Smooth muscle cell (in vitro differentiated cells): ENCODE measurements around the gene SDR39U1. TPM values are rescaled to one million over a fixed set of nuclear protein-coding genes. Genes with fewer than 3 reads are reported as not detected.

Experiments used
- DNase-seq: peaks from one replicate; lab custom pipeline; 2025; ENCODE audit not compliant: unreplicated experiment; lab: John Stamatoyannopoulos, UW
- H2AFZ ChIP-seq: fragments of 200-600 bp; sonication (generic); 2 replicates; pipeline ENCODE4 v1.6.0; 2016; ENCODE audit warnings: antibody characterized with exemption, low read depth, mild to moderate bottlenecking
- H3F3A ChIP-seq: fragments of 200-600 bp; sonication (generic); 2 replicates; pipeline ENCODE4 v1.6.0; 2017; ENCODE audit warnings: antibody characterized with exemption, low read depth
- H3K27ac ChIP-seq: fragments of 200-600 bp; sonication (generic); 2 replicates; pipeline ENCODE4 v1.5.1; 2016; ENCODE audit warnings: low read depth, mild to moderate bottlenecking
- H3K27me3 ChIP-seq: fragments of 200-600 bp; sonication (generic); 2 replicates; pipeline ENCODE4 v1.6.1; 2016; ENCODE audit warnings: low read depth, mild to moderate bottlenecking
- H3K36me3 ChIP-seq: fragments of 200-600 bp; sonication (generic); 2 replicates; pipeline ENCODE4 v1.5.1; 2016; ENCODE audit warnings: low read depth
- H3K4me1 ChIP-seq: fragments of 200-600 bp; sonication (generic); 2 replicates; pipeline ENCODE4 v1.5.1; 2016; ENCODE audit warnings: low read depth
- H3K4me2 ChIP-seq: fragments of 200-600 bp; sonication (generic); 2 replicates; pipeline ENCODE4 v1.6.0; 2016; ENCODE audit warnings: mild to moderate bottlenecking
- H3K4me3 ChIP-seq: fragments of 200-600 bp; sonication (generic); 2 replicates; pipeline ENCODE4 v1.5.1; 2016; ENCODE audit warnings: mild to moderate bottlenecking
- H3K79me2 ChIP-seq: fragments of 200-600 bp; sonication (generic); 2 replicates; pipeline ENCODE4 v1.6.0; 2016; ENCODE audit warnings: low read depth, mild to moderate bottlenecking
- H3K9ac ChIP-seq: fragments of 200-600 bp; sonication (generic); 2 replicates; pipeline ENCODE4 v1.6.0; 2016; ENCODE audit warnings: low read depth
- H3K9me3 ChIP-seq: fragments of 200-600 bp; sonication (generic); replicated peaks from 2 replicates; pipeline ENCODE4 v1.5.1; 2016; ENCODE audit warnings: low read depth
- H4K20me1 ChIP-seq: fragments of 200-600 bp; sonication (generic); 2 replicates; pipeline ENCODE4 v1.6.0; 2016; ENCODE audit warnings: low read depth
- WGBS: methylation state at CpG from one replicate; pipeline ENCODE4 v1.1.7; 2016; ENCODE audit warnings: low lambda C conversion rate; 5-methylcytosine and 5-hydroxymethylcytosine counted together
- polyA plus RNA-seq: library from polyadenylated mRNA; unstranded; fragments of >200 nt; fragmentation: Nextera tagmentation; extraction: Ambion mirVana; gene quantifications from 2 replicates; pipeline ENCODE4 v1.2.1, GENCODE V29; 2016
- total RNA-seq: library from RNA; depleted of rRNA; stranded (reverse); fragments of >200 nt; gene quantifications from 2 replicates; pipeline ENCODE4 v1.2.3, GENCODE V29; 2014
- TF ChIP-seq, protein P1 (sequence below): fragments of 200-600 bp; sonication (generic); IDR thresholded peaks from 2 replicates; pipeline ENCODE4 v1.5.1; 2017; ENCODE audit warnings: borderline replicate concordance, mild to moderate bottlenecking, antibody characterized with exemption; ENCODE audit not compliant: insufficient read depth, poor library complexity, severe bottlenecking

The SDR39U1 gene
- total and polyA plus RNA-seq, 2 experiments from 2014 or later, result 21.6 to 62.6 TPM

DNA sequence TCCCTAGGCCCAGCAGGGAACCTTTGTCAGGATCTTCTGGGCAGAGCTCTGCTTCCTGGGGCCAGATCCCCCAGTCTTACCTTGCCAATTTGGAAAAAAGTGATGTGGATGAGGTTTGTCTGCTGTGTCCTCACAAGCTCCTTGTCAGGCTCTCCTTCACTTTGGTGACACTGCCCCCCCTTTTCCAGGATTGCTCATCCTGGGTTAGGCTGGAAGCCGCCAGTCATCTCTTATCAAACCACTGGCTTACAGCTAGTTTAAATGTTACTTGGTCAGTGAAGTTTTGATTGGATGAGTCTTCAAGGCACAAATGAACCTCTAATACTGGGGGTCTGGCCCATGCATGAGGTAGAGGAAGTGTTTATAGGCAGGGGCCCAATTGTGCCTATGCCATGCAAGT is 28.5 kb downstream of the SDR39U1 start:
- Histone ChIP-seq H3K79me2 (no peaks in the 10 kb centered on the region), H3F3A (peaks cover 6% of the 10 kb centered on the region), H3K9ac (no peak overlapping the region), H3K27ac (no peak overlapping the region), H3K9me3 (no peaks in the 10 kb centered on the region), H3K4me2 (no peak overlapping the region), H3K27me3 (no peaks in the 10 kb centered on the region), H3K4me1 (no peaks in the 10 kb centered on the region), H3K4me3 (no peak overlapping the region), H3K36me3 (no peaks in the 10 kb centered on the region), H4K20me1 (no peaks in the 10 kb centered on the region), H2AFZ (no peak overlapping the region)
- 41% methylated on average over 1 of the region's 1 CpG for WGBS
- no peak for DNase-seq
- TF ChIP-seq, protein P1, sequence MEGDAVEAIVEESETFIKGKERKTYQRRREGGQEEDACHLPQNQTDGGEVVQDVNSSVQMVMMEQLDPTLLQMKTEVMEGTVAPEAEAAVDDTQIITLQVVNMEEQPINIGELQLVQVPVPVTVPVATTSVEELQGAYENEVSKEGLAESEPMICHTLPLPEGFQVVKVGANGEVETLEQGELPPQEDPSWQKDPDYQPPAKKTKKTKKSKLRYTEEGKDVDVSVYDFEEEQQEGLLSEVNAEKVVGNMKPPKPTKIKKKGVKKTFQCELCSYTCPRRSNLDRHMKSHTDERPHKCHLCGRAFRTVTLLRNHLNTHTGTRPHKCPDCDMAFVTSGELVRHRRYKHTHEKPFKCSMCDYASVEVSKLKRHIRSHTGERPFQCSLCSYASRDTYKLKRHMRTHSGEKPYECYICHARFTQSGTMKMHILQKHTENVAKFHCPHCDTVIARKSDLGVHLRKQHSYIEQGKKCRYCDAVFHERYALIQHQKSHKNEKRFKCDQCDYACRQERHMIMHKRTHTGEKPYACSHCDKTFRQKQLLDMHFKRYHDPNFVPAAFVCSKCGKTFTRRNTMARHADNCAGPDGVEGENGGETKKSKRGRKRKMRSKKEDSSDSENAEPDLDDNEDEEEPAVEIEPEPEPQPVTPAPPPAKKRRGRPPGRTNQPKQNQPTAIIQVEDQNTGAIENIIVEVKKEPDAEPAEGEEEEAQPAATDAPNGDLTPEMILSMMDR, result no peak

DNA sequence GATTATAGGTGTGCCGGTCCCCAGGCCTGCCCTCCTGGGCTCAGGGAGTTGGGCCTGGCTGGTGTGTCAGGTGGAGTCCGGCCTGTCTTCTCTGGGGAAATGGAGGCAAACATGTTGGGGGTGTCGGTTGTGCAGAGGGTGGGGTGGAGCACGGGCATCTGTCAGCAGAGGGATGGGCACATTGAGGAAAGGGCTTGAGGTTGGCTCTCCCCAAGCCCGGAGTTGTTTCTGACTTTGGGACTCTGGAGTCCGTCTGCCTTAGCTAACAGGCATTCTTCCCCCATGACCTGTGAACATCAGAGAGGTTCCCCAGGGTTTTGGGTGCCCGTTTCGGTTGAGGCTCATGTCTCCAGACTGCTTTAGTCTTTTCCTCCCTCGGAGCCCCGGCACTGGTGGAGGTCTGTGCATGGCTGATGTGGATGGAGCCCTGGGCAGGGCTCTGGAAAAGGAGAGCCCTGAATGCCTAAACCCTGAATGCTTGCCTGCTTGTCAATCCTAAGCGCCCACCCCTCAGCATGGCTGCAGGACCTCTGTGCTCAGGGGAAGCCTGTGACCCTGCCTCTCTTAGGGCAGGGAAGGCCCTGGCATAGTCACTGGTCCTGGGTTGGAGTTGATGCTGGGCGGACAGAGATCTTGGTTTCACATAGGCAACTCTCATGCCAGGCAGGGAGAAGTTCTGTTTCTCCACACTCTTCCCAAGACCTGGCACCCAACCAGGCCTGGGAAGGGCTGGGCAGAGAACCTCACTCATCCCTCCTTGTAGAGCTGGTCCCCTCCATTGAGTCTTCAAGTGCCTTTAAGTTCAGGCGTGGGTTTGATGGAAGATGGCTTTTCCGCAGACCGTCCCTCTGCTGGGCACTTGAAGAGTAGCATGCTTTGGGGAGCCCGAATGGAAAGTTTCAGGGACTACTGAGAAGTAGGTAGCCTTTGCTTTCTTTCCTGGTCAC is 30.9 kb downstream of the SDR39U1 start:
- no peak for DNase-seq
- Histone ChIP-seq H3K9ac (no peak overlapping the region), H3K36me3 (no peaks in the 10 kb centered on the region), H4K20me1 (peaks cover 12% of the 10 kb centered on the region), H3K9me3 (no peaks in the 10 kb centered on the region), H2AFZ (no peak overlapping the region), H3K79me2 (no peaks in the 10 kb centered on the region), H3K4me1 (no peaks in the 10 kb centered on the region), H3K27me3 (no peaks in the 10 kb centered on the region), H3F3A (peaks cover 6% of the 10 kb centered on the region), H3K27ac (no peak overlapping the region), H3K4me3 (no peak overlapping the region), H3K4me2 (no peak overlapping the region)
- TF ChIP-seq, protein P1, result peak; percentile 43
- 78% methylated on average over 16 of the region's 16 CpGs for WGBS

GRCh38 chr14:24409956-24410355 is 32.6 kb downstream of the SDR39U1 start:
- Histone ChIP-seq H3K9ac (no peak overlapping the region), H3F3A (no peaks in the 10 kb centered on the region), H3K27ac (no peak overlapping the region), H3K4me1 (no peaks in the 10 kb centered on the region), H3K36me3 (no peaks in the 10 kb centered on the region), H3K4me2 (no peak overlapping the region), H3K4me3 (no peak overlapping the region), H3K27me3 (no peaks in the 10 kb centered on the region), H4K20me1 (peaks cover 24% of the 10 kb centered on the region), H2AFZ (no peak overlapping the region), H3K79me2 (peaks cover 11% of the 10 kb centered on the region), H3K9me3 (no peaks in the 10 kb centered on the region)
- WGBS, result 99% methylated on average over 10 of the region's 10 CpGs
- no peak for DNase-seq
- TF ChIP-seq, protein P1, result no peak
